SK-N-SH treated with all-trans-retinoic acid at 6 μM for 48 hours (cell line): Measurements from ENCODE around the gene SLC5A10.

Source experiments
- PPARA ChIP-seq: fragments of 250-450 bp; sonication (Bioruptor Pico); IDR thresholded peaks from 2 replicates; pipeline ENCODE4 v1.5.0; 2020; ENCODE audit warnings: mild to moderate bottlenecking, borderline replicate concordance
- ZC3H10 ChIP-seq: fragments of 250-450 bp; sonication (Bioruptor Pico); IDR thresholded peaks from 2 replicates; pipeline ENCODE4 v1.5.1; 2021; ENCODE audit warnings: mild to moderate bottlenecking, moderate library complexity

DNA sequence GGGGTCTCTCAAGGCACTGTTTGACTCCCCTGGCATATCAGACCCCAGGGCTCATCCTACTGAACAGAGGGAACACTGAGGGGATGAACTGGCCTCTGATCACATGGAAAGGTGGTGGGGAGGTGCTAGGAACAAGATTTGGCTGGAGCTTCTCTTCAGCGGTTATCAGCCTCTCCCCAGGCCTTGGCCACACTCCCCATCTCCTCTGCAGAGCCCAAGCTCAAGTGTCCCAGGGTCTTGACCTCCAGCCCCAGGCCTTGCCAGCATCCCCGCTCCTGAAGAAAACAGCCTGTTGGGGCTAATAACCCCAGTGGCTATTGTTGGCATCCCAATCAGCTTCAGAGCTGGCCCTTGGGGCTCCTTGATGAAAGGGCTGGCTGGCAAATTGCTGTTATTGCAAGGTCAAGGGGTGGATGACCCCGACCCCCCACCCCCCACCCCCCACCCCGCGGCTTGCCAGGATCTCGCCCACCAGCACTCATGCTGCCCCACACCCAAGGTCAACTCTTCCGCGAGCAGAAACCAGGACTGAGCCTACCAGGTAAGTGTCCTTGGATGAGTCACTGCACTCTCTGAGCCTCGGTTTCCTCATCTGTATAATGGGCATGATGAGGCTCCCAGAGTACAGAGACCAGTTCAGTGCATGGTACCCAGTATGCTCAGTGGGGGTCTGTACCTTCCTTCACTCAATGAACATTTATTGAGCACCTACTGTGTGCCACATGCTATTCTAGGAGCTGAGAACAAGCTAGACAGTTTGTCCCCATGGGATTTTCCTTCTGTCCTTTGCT is 71.4 kb downstream of the SLC5A10 start:
- TF ChIP-seq ZC3H10 (CRISPR knock-in tag), result no peak
- TF ChIP-seq PPARA (CRISPR knock-in tag), result no peak
